MM.1S (cell line): ENCODE results near the gene XK.

Experiments used
- CTCF ChIP-seq: fragments of 300-600 bp; sonication (generic); IDR thresholded peaks from 2 replicates; pipeline ENCODE4 v1.5.1; 2016; ENCODE audit warnings: antibody characterized with exemption, low read length, mixed read lengths
- EZH2 ChIP-seq: fragments of 300-600 bp; sonication (generic); optimal IDR thresholded peaks from 2 replicates; pipeline ENCODE3; 2017; ENCODE audit warnings: low read depth, mild to moderate bottlenecking, antibody characterized with exemption, low read length, mixed read lengths

- TF ChIP-seq CTCF = no peak
- no peak for TF ChIP-seq EZH2
Observed at GRCh38 chrX:37779857-37780256, 94.3 kb downstream of the XK start, which contains the start of gene CYBB.
